Cardiac septum (tissue), 1 donor: ENCODE results near the gene DLG2. TPM values are rescaled to one million over a fixed set of nuclear protein-coding genes. Genes with fewer than 3 reads are reported as not detected.
"Not testable (repeated sequence)": the region's sequence is repeated elsewhere in the genome, so short reads cannot be mapped to it uniquely, and the experiment has no call there.

Experiments
- DNase-seq: peaks from one replicate; pipeline ENCODE4 v3.0.0-alpha.2; 2020; ENCODE audit warnings: low spot score
- intact Hi-C: fragments of 100-400 bp; cut with DNase I; formaldehyde crosslinking; loops from one replicate; pipeline ENCODE4 v1.14.0; 2022
- total RNA-seq: library from RNA; stranded (reverse); fragmentation: NEBNext Ultra II Directional; extraction: Animal tissue kit (Norgen Biotek cat#: 25700); gene quantifications from one replicate; pipeline ENCODE4 v1.2.1, GENCODE V29; 2021
- donor health status: DM: no; HTN: no; CAD: no.

The DLG2 gene
- total RNA-seq, 1 donor from 2014 or later: 9.9 TPM

DNA sequence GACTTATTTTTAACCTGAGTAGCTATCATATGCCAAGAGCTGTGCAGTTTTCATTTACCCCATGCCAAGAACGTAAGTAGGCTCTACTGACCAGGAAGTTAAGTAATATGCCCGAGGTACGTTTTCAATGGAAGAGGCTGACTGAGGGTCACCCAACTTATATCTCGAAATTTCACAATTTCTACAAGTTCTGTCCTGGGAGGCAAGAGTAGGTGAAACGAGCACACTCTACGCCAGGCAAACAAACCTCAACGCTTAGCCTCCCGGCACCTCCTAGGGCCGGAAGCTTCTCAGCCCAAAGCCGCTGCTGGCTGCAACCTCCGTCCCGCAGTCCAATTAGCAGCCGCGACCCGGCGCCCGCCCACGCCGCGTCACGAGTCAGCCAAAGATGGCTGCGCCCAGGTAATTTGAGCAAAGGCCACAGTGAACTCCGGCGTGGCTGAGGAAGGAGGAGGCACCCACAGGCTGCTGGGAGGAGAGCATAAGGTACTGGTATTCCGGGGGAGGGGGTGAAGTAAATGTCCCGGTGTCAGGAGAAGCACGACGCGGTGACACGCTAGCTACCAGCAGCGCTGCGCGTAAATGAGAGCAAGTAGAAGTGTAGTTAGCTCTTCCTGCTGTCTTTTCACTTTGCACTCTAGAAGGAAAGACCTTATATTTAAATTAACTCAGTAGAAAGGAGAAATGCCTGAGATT lies 20.6 kb upstream of the DLG2 start, which contains the start of gene TMEM126A:
Gene TMEM126A (plus strand): TSS at position 364 of the 696 bp plus-strand sequence. CDS start 2,289 bp downstream, outside the sequence.
- intact Hi-C loops: loop anchor here (2.0 kb wide), 1 partner anchor 19 kb away; the partner anchor contains the start of gene TMEM126B
- DNase-seq: peak; percentile 96

GRCh38 chr11:85647078-85647477 lies 19.9 kb upstream of the DLG2 start:
- DNase-seq: no peak
- intact Hi-C loops: no loop called here

- intact Hi-C loops: no loop called here
- DNase-seq: no peak
Observed at GRCh38 chr11:85643191-85643614, 16.1 kb upstream of the DLG2 start.

DNA sequence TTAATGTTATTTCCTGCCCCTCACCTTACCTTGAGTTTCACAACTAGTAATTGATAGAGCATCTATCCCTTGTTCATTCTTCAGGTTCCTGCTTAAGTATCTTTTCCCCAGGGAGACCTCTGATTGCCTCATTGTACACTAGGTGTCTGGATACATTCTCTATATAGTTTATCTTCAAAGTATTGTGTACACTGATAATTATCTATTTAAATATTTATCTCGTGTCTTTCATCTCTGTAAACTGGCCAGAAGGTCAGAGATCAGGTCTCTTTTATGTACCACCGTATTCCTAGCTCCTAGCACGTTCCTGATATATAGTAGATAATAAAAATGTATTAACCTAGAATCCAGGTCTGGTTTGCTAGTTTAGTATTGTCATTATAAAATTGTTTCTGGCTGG lies 7.6 kb upstream of the DLG2 start:
- intact Hi-C loops: no loop called here
- no peak for DNase-seq

DNA sequence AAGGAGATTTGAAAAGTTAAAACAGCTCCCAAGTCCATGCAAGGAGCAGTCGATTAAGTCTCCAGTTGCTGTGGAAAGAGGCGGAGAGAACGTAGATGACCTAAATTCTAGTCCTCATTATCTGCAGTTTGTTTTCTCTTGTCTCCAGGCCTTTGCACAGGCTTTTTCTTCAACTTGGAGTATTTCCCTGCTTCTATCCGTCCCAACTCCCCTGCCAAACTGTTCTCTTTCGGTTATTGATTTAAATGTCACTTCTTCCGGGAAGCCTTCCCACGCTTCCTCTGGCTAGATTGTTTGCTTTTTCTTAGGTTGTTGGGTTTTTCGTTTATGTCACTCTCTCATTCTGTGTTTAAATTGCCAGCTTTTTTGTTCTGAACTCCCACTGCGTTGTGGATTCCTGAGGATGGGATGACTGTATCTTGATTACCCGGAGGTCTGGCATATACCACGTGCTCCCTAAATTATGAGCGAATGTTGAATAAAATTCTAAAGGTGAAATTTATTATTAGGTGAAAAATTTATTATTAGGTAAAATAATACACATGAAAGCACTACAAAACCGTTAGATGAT lies 1.7 kb upstream of the DLG2 start:
- intact Hi-C loops: loop anchor here (1.0 to 5.0 kb wide), 3 partner anchors 20 to 438 kb away; partner anchors contain the start of gene PICALM
- no peak for DNase-seq

- intact Hi-C loops: loop anchor here (1.0 to 5.0 kb wide), 3 partner anchors 21 to 439 kb away; partner anchors contain the start of gene PICALM
- DNase-seq: peak; percentile 99
Observed at GRCh38 chr11:85627998-85628770, 1.0 kb upstream of the DLG2 start, which contains the start of gene TMEM126B. TSS of gene TMEM126B (plus strand) at chr11:85628593. CDS start at chr11:85628608, 15 bp downstream.

DNA sequence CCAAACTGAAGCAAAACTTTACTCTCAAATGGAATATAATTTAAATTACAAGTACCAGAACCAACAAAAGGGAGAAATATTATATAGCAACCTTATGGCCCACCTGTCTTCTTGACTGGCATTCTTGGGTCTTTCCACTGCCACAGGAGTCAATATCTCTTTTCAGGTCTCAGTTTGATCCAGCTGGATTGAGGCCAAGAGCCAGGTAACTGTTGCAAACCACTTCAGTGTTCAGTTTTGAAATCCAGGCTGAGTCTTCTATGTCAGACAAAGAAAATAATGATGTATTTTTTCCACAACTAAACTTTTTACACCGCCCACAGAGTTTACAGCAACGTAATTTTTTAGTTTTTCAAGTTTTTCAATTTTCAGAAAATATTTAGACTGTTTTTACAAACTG lies 648 bp downstream of the DLG2 start:
- intact Hi-C loops: loop anchor here (5.0 kb wide), 1 partner anchor 441 kb away; the partner anchor contains the start of gene PICALM
- no peak for DNase-seq

- no peak for DNase-seq
- intact Hi-C loops: no loop called here
Observed at GRCh38 chr11:85620256-85620655, 6.9 kb downstream of the DLG2 start.

- no peak for DNase-seq
- intact Hi-C loops: no loop called here
Observed at GRCh38 chr11:85619499-85619898, 7.6 kb downstream of the DLG2 start.

- intact Hi-C loops, DNase-seq: not testable (repeated sequence)
Observed at GRCh38 chr11:85611643-85612042, 15.5 kb downstream of the DLG2 start.

DNA sequence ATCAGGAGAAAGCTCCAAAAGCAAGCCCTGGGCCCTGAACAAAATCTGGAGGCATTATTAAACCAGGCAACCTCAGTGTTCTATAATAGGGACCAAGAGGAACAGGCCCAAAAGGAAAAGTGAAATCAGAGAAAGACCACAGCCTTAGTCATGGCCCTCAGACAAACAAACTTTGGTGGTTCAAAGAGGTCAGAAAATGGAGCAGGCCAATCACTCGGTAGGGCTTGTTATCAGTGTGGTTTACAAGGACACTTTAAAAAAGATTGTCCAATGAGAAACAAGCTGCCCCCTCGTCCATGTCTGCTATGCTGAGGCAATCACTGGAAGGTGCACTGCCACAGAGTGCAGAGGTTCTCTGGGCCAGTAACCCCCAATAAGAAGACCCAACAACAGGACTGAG lies 17.9 kb downstream of the DLG2 start:
- intact Hi-C loops: not testable (repeated sequence)

DNA sequence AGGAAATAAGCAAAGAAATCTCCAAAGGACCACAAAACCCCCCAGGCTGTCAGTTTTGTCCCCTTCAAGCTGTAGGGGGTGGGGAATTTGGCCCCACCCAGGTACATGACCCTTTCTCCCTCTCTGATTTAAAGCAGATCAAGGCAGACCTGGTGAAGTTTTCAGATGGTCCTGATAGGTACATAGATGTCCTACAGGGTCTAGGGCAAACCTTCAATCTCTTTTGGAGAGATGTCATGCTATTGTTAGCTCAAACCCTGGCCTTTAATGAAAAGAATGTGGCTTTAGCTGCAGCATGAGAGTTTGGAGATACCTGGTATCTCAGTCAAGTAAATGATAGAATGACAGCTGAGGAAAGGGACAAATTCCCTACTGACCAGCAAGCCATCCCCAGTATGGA lies 18.5 kb downstream of the DLG2 start:
- not testable (repeated sequence) for DNase-seq

More for the DNA sequence above, 17.9 kb downstream of the DLG2 start:
- DNase-seq: not testable (repeated sequence)

DNA sequence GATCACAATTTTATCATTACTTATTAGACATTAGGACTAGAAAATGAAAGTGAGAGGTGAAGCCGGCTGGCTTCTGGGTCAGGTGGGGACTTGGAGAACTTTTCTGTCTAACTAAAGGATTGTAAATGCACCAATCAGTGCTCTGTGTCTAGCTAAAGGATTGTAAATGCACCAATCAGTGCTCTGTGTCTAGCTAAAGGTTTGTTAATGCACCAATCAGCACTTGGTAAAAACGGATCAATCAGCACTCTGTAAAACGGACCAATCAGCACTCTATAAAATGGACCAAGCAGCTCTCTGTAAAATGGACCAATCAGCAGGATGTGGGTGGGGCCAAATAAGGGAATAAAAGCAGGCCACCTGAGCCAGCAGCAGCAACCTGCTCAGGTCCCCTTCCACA lies 20.9 kb downstream of the DLG2 start:
- intact Hi-C loops, DNase-seq: not testable (repeated sequence)

More for the DNA sequence above, 18.5 kb downstream of the DLG2 start:
- intact Hi-C loops: not testable (repeated sequence)

DNA sequence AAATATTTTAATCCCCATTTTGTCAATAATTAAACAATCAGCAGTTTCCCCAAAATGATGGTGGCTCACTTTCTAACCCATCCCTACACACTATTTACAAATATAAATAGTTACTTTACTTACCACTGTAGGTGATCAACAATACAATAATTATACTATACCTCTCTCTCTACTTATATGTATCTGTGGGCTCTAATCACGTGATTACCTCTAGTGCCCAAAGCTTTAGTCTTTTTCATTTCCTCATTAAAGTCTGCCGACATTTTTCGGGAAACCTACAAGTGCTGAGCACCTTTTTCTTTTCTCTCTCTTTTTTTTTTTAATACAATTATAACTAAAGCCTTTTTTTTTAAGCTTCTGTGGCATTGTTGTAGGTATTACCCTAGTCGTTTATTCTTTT lies 23.9 kb downstream of the DLG2 start:
- intact Hi-C loops: no loop called here
- no peak for DNase-seq

DNA sequence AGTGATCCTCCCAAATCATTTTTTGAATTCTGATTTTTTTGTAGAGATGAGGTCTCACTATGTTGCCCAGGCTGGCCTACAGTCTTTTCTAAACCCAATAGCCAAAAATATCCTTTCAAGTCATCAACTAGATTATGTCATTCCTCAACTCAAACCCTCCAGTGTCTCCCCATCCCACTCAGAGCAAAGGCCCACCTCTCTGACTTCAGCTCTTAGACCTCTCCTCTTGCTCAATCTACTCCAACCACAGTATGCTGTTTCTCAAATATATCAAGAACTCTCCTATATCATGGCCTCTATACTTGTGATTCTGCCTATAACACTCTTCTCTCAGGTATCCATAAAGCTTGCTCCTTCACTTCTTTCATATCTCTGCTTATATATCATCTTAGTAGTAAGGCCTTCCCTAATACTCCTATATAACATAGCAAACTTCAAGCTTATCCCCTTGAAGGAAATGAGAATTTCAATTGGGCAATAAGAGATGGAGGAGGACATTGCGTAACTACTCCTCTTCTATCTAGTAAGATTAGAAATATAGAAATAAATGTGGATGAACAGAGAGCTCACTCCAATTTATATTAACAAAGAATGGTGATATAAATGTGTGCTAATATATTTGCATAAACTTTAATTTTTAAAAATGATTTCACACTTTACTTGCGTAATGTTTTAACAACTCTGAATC lies 24.5 kb downstream of the DLG2 start:
- DNase-seq: no peak
- intact Hi-C loops: no loop called here

GRCh38 chr11:85599083-85599482 lies 28.1 kb downstream of the DLG2 start:
- intact Hi-C loops: no loop called here

GRCh38 chr11:85596886-85597285 lies 30.3 kb downstream of the DLG2 start:
- DNase-seq: no peak
- intact Hi-C loops: no loop called here

More at GRCh38 chr11:85599083-85599482, 28.1 kb downstream of the DLG2 start:
- no peak for DNase-seq

DNA sequence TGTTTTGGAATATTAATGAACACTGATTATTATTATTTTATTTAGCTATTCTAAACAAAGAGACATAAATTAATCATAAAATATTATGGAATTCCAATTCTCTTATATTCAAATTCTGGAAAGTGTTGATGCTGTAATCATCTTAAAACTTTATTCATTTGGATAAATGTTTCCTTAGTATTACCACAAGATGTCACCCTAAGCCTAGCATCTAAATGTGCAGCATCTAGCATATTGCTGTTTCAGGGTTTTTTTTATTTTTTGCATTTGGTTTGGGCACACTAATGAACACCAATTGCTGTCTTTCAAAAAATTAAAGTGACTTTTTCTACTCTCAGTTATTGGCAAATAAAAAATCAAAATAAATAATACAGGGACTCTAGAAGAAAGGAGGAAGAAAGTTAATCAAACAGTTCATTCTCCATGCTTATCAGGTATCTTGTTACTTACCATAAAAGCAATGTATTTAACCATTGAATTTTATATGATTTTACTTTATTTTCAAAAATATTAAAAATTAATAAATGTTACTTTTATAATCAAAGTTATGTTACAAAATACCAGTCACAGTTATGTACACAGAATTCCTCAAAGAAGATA lies 31.8 kb downstream of the DLG2 start:
- DNase-seq: no peak
- intact Hi-C loops: no loop called here
